ENCODE measurements around the gene ARHGAP23.
A peak's percentile ranks its signal among the peaks of the same experiment; 100 is the strongest.

ARHGAP23 gene, protein sequence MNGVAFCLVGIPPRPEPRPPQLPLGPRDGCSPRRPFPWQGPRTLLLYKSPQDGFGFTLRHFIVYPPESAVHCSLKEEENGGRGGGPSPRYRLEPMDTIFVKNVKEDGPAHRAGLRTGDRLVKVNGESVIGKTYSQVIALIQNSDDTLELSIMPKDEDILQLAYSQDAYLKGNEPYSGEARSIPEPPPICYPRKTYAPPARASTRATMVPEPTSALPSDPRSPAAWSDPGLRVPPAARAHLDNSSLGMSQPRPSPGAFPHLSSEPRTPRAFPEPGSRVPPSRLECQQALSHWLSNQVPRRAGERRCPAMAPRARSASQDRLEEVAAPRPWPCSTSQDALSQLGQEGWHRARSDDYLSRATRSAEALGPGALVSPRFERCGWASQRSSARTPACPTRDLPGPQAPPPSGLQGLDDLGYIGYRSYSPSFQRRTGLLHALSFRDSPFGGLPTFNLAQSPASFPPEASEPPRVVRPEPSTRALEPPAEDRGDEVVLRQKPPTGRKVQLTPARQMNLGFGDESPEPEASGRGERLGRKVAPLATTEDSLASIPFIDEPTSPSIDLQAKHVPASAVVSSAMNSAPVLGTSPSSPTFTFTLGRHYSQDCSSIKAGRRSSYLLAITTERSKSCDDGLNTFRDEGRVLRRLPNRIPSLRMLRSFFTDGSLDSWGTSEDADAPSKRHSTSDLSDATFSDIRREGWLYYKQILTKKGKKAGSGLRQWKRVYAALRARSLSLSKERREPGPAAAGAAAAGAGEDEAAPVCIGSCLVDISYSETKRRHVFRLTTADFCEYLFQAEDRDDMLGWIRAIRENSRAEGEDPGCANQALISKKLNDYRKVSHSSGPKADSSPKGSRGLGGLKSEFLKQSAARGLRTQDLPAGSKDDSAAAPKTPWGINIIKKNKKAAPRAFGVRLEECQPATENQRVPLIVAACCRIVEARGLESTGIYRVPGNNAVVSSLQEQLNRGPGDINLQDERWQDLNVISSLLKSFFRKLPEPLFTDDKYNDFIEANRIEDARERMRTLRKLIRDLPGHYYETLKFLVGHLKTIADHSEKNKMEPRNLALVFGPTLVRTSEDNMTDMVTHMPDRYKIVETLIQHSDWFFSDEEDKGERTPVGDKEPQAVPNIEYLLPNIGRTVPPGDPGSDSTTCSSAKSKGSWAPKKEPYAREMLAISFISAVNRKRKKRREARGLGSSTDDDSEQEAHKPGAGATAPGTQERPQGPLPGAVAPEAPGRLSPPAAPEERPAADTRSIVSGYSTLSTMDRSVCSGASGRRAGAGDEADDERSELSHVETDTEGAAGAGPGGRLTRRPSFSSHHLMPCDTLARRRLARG (N-terminal part only)

GRCh38 chr17:38428112-38428642 is at the start of gene ARHGAP23:
Gene ARHGAP23, plus strand, starts transcription at chr17:38428464. Its CDS starts 22 bp downstream, at chr17:38428486.
- peak; percentile 85 for DNase-seq

- DNase-seq: no peak
Measured at GRCh38 chr17:38379448-38379847, 48.8 kb upstream of the ARHGAP23 start.

GRCh38 chr17:38395090-38395489 is 33.2 kb upstream of the ARHGAP23 start:
- no peak for DNase-seq

- no peak for DNase-seq
Measured at GRCh38 chr17:38397227-38397626, 31.0 kb upstream of the ARHGAP23 start.

DNA sequence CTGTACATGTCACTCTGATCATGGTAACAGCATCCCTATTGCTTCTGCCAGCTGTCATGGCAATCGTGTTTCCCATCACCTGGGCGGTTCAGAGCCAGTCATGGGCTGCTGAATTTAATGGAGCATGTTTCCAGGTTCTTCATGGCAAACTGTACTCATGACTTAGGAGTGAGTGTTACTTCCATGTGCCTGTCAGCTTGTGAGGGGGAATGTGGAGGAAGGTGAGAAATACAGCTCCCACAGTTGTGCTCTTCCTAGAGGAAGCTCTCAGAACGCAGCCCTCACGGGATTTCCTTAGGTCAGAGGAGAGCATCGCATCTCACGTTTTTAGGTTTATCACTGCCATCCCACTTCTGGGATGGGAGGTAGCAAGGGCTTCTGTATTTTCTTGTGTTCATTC is 28.0 kb upstream of the ARHGAP23 start:
- no peak for DNase-seq

DNA sequence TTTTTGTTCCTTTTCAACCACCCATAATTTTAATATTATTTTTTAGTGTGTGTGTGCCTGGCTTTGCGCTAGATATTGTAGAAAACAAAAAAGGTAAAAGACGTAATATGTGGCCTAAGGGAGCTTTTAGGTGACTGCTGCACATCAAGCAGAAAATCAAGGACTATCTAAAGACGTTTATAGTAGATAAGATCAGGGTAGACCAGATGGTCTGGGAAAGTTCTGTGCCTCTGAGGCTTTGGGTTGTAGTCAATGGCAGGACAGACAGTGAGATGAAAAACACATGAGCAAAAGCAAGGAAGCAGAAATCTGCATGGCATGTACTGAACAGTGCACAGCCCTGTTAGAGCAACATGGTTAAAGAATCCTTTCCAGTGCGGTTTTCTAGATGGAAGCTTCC is 26.8 kb upstream of the ARHGAP23 start:
- no peak for DNase-seq

GRCh38 chr17:38402897-38403296 is 25.4 kb upstream of the ARHGAP23 start:
- DNase-seq: no peak

DNA sequence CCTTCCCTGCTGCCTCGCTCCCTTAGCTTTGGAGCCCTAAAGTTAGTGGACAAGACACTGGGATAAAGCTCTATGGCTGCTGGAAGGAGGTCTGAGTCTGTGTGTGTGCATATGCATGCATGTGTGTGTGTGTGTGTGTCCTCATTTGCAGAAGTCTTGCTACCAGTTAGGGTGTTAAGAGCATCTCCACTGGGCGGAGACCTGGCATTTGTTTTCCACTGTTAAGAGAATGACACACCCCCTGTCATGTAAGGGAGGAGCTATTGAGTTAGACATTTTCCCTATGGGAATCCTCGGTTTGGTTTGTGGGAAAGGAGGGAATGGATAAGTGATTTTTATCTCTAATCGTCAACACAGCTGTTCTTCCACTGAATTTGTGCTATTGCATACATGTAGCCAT is 24.8 kb upstream of the ARHGAP23 start:
- peak; percentile 13 for DNase-seq

DNA sequence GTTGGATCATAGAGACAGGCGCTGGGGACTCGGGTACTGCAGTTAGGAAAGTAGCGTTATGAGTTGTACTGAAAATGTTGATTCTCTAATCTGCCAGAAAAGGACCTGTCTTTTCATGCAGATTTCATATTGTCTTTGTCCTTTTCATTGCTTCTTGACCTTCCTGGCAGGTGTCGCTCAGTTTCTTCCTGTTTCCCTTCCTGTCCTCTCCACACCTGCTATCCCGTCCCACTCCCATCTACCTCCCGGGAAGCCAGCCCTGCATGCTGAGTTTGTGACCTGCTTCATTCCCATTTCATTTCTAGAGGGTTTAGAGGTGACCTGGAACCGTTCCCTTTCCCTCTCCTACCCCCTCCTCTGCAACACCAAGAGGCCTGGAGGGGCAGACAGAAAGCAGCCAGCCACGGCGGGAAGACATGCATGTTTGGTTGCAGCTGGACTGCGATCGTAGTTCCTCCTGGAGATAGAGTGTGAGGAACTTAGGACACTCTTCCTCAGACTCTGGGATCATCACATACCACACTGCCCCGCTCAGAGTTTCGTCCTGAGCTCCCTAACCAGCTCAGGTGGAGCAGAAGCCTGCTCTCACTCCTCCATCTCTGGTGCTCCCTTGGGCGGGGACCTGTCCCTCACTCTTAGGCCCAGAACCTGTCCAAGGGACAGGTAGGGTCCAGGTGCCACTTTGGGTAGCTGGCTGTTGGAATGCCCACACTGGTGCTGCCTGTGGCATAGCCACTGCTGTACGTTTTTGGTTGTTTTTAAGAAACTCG is 23.9 kb upstream of the ARHGAP23 start:
- no peak for DNase-seq

- DNase-seq: no peak
Measured at GRCh38 chr17:38405654-38406053, 22.6 kb upstream of the ARHGAP23 start.

DNA sequence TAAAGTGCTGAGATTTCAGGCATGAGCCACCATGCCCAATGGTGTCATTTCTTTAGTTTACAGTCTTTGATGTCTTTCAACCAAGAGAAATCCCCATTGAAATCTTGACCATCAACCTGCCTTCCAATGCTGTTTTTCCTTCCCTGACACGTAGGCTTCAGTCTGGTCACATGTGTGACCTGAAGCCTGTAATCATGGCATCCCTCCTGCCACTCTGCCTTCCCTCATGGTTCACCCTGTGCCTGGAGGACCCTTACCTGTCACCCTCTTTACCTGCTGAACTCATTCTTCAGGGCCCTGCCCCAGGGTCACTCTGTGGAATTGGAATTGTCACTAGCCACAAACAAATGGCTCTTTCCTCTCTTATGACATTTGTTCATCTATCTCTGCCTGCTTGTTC is 18.1 kb upstream of the ARHGAP23 start:
- no peak for DNase-seq

DNA sequence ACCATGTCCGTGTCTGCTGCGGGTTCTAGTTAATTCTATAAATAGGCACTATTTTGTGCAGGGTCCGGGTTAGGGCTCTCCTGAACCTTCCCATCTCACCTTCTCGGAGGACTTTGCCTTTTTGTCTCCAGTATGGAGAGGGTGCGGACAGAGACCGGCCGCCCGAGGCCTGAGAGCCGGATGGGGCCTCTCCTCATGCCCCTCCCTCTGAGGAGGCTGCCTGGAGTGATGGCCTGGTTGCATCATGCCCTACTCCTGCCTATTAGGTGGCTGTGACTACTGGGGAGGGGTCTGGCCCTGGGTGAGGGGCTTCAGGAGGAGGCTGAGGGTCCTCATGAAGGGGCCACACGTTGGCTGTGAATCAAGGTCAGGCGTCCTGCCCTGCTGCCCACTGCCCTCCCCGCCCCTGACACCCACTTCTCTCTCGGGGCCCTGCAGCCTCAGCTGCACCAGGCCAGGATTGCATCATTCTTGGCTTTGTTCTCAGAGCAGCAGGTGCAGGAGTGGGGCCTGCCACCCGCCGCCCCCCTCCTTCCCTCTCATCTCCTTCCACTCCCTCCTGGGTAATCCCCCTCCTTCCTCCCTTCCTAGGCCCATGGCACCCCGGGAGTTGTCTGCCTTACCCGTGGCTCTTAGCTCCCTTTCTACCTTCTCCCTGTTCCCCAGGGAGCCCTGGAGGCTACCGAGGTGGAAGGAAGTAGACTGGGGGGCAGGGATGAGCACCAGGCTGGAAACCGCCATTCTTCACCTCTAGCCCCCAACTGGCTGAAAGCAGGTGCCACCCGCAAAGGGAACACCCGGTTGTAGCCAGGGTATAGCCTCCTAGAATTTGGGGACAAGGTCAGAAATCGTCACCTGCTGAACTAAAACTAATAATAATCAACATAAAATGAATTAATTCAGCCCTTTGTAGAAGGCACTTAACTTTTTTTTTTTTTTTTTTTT is 12.7 kb upstream of the ARHGAP23 start:
- DNase-seq: peak; percentile 61

- DNase-seq: peak; percentile 51
Measured at GRCh38 chr17:38416840-38417209, 11.4 kb upstream of the ARHGAP23 start.

DNA sequence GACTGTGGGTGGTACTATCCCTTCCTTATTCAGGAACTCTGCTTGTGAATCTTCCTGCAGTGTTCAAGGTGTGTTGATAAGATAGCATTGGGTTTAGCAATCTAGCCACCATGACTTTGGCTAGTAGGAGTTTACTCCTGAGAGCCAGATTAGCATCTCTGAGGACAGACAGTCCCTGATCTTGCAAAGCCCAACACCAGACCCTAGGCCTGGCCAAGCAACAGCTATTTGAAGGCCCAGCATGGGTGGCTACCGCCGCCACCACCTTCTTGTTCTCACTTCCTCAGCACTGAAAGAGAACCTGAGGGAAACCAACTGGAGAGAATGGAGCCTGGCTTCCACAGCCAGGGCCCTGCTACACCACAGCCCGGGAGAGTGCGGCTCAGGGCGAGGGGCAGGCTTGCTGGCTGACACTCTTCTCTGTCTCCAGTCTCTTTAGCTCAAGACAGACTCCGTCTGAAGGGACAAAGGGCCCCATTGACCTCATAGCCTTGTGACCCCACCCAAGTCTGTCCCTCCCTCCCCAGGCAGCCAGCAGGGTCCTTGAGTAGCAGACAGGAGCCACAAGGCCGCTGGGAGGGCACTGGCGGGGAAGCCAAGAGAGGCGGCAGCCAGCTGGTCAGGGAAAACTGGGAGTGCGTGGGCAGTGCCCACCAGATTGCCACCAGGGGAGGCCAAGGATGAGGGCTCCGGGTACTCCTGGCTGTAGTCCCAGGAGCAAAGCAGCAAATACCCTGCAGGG is 10.9 kb upstream of the ARHGAP23 start:
- no peak for DNase-seq

DNA sequence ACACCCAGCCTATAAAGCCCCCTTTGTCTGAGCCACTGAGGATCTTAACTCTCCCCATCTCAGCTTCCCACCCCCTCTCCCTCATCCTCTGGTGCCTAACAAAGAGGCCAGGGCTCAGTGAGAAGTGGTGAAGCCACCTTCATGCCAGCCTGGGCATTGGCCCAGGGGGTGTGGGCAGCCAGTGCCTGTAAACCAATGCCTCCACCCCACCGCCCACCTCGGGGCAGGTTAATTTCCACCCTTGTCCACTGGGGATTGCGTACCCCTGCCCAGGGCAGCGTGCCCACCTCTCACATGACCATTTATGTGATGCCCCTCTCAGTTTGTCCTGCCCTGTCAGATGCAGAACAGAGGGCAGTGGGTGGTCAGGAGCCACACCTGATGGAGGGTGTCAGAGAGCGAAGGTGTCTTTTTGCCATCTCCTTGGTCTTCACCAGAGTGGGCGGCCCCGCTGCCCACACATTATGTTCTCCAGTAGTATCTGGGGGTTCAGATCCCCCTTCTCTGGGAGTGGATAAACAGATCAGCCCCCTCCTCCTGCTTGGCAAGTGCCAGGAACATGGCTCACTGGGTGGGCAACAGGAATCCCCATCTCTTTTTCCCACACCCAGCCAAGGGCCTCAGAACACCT is 10.1 kb upstream of the ARHGAP23 start:
- no peak for DNase-seq

DNA sequence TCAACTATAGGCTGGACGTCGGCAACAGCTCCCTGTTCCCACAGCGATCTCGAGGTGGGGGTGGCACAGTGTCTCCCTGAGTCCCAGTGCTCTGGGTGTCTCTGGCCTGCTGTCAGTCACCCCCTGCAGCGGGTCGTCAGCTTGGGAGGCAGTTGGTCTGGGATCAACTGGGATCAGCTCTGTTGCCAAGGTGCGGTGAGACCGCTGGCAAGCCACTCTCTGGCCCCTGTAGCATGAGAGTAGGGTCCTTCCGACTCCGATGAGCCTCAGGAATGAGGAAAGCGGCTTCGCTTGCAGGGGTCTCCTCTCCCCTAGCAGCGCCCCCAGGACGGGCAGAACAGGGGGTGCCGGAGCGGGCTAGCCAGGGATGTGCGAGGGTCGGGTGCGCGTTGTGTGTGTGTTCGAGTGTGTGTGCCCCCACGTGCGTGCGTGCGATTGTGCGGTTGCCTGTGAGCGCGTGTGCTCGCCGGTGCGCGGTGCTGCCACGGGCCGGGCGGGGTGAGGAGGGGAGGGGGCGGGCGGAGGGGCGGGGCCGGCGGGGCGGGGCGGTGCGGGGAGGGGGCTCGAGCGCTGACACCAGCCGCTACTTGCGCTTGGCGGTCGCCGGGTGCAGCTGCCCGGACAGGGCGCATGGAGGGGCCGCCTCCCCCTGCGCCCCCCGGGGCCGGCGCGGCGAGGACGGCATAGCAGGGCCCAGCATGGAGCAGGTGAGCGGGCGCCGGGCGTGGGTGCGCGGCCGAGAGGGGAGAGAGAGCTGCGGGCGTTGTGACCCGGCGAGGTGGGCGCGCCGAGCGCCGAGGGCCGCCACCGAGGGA is 9.4 kb upstream of the ARHGAP23 start:
- DNase-seq: no peak

GRCh38 chr17:38419508-38419981 is 8.7 kb upstream of the ARHGAP23 start:
- DNase-seq: no peak

DNA sequence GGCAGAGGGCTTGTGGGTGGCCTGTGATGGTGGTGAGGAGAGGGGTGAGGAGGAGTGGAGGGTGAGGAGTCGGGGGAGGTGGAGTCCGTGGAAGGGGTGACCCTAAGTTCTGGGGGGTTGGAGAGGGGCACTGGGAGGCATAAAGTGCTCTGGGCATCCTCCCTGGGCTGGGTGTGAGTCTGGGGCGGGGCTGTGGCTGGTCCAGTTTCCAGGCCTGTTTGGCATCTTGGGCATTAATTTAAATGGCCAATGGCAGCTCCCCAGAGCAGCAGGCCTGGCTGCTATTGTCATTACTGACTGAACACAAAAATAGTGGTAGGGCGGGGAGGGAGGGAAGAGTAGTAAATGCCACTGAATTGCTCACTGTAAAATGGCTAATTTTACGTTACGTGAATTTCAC is 7.7 kb upstream of the ARHGAP23 start:
- DNase-seq: no peak
